ENCODE measurements around the gene PER3. TPM values are rescaled to one million over a fixed set of nuclear protein-coding genes. Genes with fewer than 3 reads are reported as not detected.

PER3 gene
- total RNA-seq, 1 experiment from 2014 or later, result 13.2 TPM

DNA sequence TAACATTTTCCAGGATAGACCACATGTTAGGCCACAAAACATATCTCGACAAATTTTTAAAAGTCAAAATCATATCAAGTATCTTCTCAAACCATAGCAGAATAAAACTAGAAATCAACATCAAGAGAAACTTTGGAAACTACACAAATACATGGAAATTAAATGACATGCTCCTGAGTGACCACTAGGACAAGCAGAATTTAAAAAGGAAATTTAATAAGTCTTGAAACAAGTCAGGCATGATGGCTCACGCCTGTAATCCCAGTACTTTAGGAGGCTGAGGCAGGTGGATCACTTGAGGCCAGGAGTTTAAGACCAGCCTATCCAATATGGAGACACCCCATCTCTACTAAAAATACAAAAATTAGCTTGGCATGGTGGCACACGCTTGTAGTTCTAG, 95.1 kb downstream of the PER3 start:
- Histone ChIP-seq H3K27me3 (replicated peaks) (no peaks in the 10 kb centered on the region), H3K36me3 (no peaks in the 10 kb centered on the region), H3K27ac (no peak overlapping the region), H3K4me1 (replicated peaks) (no peaks in the 10 kb centered on the region), H3K9me3 (replicated peaks) (peaks cover 4% of the 10 kb centered on the region), H3K4me3 (no peak overlapping the region)
- no peak for DNase-seq (ENCODE audit: low read depth in 1 of 2, low spot score in 2 of 2)

DNA sequence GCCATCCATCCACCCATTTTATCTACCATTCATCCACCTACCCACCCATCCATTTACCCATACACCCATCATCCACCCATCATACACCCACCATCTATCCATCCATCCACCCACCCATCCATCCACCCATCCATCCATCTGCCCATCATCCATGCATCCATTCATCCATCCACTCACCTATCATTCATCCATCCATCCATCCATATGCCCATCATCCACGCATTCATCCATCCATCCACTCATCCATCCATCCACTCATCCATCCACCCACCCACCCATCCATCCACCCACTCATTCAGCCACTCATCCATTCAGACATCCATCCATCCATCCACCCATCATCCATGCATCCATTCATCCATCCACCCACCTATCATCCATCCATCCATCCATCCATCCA, 100.7 kb downstream of the PER3 start:
- no peaks in the 10 kb centered on the region for H3K36me3 ChIP-seq
- no peak for DNase-seq (ENCODE audit: low read depth in 1 of 2, low spot score in 2 of 2)
- no peaks in the 10 kb centered on the region for H3K9me3 ChIP-seq (replicated peaks)
- no peaks in the 10 kb centered on the region for H3K4me1 ChIP-seq (replicated peaks)
- no peak overlapping the region for H3K4me3 ChIP-seq
- H3K27ac ChIP-seq, result no peak overlapping the region
- H3K27me3 ChIP-seq (replicated peaks), result no peaks in the 10 kb centered on the region

DNA sequence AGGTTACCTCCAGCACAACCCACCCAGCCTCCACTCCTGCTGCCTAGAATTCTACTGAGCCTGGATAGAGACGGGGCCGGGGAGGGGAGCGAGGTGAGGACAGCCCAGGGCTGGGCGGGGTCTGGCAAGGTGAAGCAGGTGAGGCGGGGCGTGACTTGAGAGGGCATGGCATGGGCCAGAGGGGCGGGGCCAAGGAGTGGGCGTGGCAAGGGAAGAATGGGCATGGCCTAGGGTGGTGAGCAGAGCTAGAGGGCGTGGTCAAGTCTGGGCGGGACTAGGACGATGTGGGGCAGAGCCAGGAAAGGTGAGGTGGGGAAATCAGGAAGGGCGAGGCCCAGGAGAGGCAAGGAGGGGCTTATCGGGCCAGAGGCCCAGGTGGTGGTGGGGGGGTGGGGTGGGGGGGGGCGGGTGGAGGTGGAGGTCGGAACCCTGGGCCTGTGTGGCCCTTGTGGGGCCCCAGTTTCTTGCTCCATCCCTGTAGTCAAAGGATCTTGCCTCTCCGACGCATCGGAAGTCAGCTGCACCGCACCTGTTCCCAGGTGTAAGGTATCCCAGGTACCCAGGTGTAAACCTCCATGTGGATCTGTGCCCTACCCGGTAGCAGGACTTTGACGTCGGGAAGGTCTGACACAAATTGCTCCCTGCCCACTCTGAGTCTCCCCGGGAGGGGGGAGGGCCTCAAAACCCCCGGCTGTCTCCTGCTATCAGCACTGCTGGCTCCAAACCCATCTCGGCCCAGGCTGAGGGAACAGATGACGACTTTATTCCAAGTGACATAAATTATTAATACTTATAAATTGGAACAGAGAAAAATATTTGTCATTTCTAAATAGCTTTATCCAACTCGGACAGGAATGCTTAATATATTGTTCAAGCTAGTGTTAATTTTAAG, 101.7 kb downstream of the PER3 start:
- no peaks in the 10 kb centered on the region for H3K4me1 ChIP-seq (replicated peaks)
- no peak overlapping the region for H3K27ac ChIP-seq
- no peaks in the 10 kb centered on the region for H3K36me3 ChIP-seq
- H3K27me3 ChIP-seq (replicated peaks), result no peaks in the 10 kb centered on the region
- no peak overlapping the region for H3K4me3 ChIP-seq
- DNase-seq (ENCODE audit: low read depth in 1 of 2, low spot score in 2 of 2), result no peak
- no peaks in the 10 kb centered on the region for H3K9me3 ChIP-seq (replicated peaks)

- Histone ChIP-seq H3K4me1 (replicated peaks) (no peaks in the 10 kb centered on the region), H3K4me3 (no peak overlapping the region), H3K36me3 (no peaks in the 10 kb centered on the region), H3K27ac (no peak overlapping the region), H3K9me3 (replicated peaks) (no peaks in the 10 kb centered on the region), H3K27me3 (replicated peaks) (no peaks in the 10 kb centered on the region)
- DNase-seq (ENCODE audit: low read depth in 1 of 2, low spot score in 2 of 2), result no peak
These were observed 102.3 kb downstream of the PER3 start for GRCh38 chr1:7886405-7886745.

DNA sequence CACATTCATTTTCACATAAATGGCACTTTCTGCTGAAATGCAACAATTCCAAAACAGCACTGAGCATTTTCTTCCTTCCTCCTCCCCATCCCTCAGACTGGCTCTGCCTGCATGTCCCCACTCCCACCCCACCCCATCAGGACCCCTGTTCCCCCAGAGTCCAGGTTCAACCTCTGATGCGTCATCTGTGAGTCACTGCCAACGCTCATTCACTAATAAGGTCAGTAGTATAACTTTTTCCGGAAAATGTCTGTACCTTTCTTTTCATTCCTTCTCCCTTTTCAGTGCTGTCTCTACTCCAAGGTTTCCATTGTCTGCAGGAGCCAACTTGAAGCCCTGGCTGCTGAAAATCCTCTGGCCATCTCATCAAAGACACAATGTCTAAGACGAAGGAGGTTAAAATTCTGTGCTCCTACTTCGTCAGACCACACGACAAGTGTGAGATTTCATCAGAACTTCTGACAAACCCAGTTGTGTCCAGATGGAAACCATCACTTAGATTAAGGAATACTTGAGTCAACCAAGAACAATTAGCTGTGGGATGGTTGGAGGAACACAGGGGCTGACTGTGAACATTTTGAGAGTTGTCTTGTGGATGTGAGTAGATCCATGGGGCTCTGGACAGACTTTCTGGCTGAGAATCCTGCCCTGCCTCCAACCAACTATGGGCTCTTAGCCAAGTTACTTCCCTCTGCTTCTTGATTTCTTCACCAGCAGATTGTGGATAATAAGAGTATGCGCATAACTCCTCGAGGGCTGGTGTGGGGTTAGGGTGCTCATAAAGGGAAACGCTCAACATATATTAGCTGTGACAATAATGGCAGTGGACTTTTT, 104.4 kb downstream of the PER3 start:
- H3K4me1 ChIP-seq (replicated peaks), result peaks cover under 1% of the 10 kb centered on the region; the same call in 1 of the 2 replicates
- no peaks in the 10 kb centered on the region for H3K9me3 ChIP-seq (replicated peaks)
- H3K27ac ChIP-seq, result no peak overlapping the region
- H3K27me3 ChIP-seq (replicated peaks), result no peaks in the 10 kb centered on the region
- no peak for DNase-seq (ENCODE audit: low read depth in 1 of 2, low spot score in 2 of 2)
- no peak overlapping the region for H3K4me3 ChIP-seq
- no peaks in the 10 kb centered on the region for H3K36me3 ChIP-seq

- DNase-seq (ENCODE audit: low read depth in 1 of 2, low spot score in 2 of 2), result no peak
- H3K4me3 ChIP-seq, result no peak overlapping the region
- peaks cover 8% of the 10 kb centered on the region; the same call in 1 of the 2 replicates for H3K4me1 ChIP-seq (replicated peaks)
- H3K27ac ChIP-seq, result no peak overlapping the region
- no peaks in the 10 kb centered on the region for H3K9me3 ChIP-seq (replicated peaks)
- no peaks in the 10 kb centered on the region for H3K36me3 ChIP-seq
- no peaks in the 10 kb centered on the region for H3K27me3 ChIP-seq (replicated peaks)
These were observed 106.8 kb downstream of the PER3 start for GRCh38 chr1:7890853-7891252.

DNA sequence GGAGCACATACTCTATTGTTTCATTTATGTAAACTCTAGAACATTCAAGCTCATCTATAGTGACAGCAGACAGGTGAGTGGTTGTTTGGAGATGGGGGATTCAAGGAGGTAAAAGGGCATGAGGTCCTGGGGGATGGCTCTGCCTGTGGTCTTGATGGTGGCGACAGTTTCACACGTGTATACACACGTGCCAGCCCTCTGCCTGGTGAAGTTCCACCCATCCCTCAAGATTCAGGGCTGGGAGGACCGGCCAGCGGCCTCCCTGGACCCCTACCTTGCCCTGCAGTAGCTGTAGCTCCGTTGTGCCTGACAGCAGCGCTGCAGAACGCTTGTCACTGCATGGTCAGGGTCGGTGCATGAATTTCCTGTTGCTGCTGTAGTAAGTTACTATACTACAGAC, 107.7 kb downstream of the PER3 start:
- H3K9me3 ChIP-seq (replicated peaks), result no peaks in the 10 kb centered on the region
- no peaks in the 10 kb centered on the region for H3K27me3 ChIP-seq (replicated peaks)
- H3K36me3 ChIP-seq, result no peaks in the 10 kb centered on the region
- no peak overlapping the region for H3K27ac ChIP-seq
- H3K4me1 ChIP-seq (replicated peaks), result peaks cover 8% of the 10 kb centered on the region; the same call in 1 of the 2 replicates
- H3K4me3 ChIP-seq, result no peak overlapping the region
- DNase-seq (ENCODE audit: low read depth in 1 of 2, low spot score in 2 of 2), result no peak

- H3K27ac ChIP-seq, result no peak overlapping the region
- H3K27me3 ChIP-seq (replicated peaks), result no peaks in the 10 kb centered on the region
- DNase-seq (ENCODE audit: low read depth in 1 of 2, low spot score in 2 of 2), result peak; percentile 44 to 65
- H3K4me3 ChIP-seq, result no peak overlapping the region
- no peaks in the 10 kb centered on the region for H3K36me3 ChIP-seq
- H3K4me1 ChIP-seq (replicated peaks), result peaks cover 13% of the 10 kb centered on the region
- no peaks in the 10 kb centered on the region for H3K9me3 ChIP-seq (replicated peaks)
These were observed 109.6 kb downstream of the PER3 start for GRCh38 chr1:7893529-7894180.

Other genes starting within 250 kb of the PER3 start
- 110 and 162 TPM in 2 replicates for gene VAMP3, start 13.0 kb upstream of the PER3 start, total RNA-seq (2014; rRNA removed; shearing (Covaris generic))
- not detected in 2 replicates for gene UTS2, start 68.8 kb downstream of the PER3 start, total RNA-seq (2014; rRNA removed; shearing (Covaris generic))
- 3.4 and 5.6 TPM in 2 replicates for gene TNFRSF9, start 156.5 kb downstream of the PER3 start, total RNA-seq (2014; rRNA removed; shearing (Covaris generic))
- 436 and 479 TPM in 2 replicates for gene PARK7, start 177.4 kb downstream of the PER3 start, total RNA-seq (2014; rRNA removed; shearing (Covaris generic))
- gene ERRFI1, start 242.0 kb downstream of the PER3 start, total RNA-seq (2014; rRNA removed; shearing (Covaris generic)), result 18.4 and 21.7 TPM in 2 replicates

Data from SJSA1 (cell line).